Activated gamma-delta T cell (primary cell): Measurements from ENCODE around the gene GABRB1.
"Not testable (repeated sequence)": the region's sequence is repeated elsewhere in the genome, so short reads cannot be mapped to it uniquely, and the experiment has no call there.

Experiments
- DNase-seq: peaks from one replicate; lab custom pipeline; 2025; lab: John Stamatoyannopoulos, UW

GABRB1 gene

DNA sequence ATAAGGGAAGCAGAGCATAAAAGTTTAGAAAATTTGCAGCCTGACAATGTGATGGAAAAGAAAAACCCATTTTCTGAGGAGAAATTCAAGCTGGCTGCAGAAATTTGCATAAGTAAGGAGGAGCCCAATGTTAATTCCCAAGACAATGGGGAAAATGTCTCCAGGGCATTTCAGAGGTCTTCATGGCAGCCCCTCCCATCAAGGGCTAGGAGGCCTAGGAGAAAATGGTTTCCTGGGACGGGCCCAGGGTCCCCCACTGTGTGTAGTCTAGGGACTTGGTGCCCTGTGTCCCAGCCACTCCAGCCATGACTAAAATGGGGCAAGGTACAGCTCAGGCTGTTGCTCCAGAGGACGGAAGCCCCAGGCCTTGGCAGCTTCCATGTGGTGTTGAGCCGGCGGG, 259.5 kb downstream of the GABRB1 start:
- DNase-seq = not testable (repeated sequence)

DNA sequence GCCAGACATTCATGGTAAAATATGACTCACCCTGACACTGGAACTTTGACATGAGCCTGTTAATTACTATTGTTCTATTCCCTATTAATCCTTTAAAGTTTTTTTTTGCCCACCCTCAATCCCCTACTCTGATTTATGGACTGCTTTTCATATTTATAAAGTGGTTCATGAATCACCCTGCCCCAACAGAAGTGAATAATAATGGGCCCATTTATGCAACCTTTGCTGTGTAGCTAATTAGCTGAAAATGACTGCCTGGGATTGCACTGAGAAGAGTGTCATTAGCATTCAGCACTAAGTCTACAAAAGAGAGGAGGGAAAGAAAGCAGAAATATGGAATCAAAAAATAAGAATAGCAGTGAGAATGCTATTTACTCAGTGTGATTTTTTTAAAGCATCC, 277.8 kb downstream of the GABRB1 start:
- no peak for DNase-seq

DNA sequence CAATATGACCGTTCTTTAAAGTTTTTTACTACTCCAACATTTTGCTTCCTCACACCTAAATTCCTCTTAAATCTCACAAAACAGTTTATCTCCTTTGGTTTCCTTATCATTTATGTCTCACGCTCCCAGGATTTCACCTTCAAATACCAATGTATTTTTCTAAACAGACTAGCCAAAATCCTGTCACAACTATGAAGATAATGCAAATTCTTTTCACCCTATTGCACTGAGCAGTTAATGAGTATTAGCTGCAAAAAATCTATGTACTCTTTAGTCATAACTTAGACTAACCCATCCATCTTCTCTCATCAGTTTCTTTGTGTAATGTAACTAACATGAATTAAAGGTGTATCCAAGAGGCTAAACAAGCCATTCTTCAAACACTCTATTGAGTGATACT, 280.8 kb downstream of the GABRB1 start:
- no peak for DNase-seq

DNA sequence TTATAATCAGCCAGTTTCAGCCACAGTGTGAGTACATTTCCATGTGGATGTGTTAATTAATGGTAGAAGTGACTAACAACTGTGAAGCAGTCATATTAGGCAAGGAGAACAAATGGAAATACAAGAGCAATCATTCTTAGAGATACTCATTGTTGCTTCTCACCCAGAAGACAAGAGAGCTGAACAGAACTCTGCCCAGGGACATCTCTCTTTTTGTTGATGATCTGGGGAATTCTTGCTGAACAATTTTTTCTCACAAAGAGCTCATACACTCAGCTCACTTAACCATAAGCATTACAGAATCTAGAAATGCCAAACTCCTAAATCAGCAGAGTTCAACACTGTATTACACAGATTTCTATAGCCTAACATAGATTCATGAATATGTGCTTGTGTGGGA, 282.0 kb downstream of the GABRB1 start:
- no peak for DNase-seq

DNA sequence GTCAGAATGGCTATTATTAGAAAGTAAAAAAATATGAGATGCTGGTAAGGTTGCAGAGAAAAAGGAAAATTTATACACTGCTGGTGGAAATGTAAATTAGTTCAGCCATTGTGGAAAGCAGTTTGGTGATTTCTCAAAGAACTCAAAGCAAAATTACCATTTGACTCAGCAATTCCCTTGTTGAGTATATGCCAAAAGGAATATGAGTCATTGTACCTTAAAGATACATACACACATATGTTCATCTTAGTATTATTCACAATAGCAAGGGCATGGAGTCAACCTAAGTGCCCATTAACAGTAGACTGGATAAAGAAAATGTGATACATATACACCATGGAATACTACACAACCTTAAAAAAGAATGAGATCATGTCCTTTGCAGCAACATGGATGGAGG, 284.0 kb downstream of the GABRB1 start:
- DNase-seq = no peak

DNA sequence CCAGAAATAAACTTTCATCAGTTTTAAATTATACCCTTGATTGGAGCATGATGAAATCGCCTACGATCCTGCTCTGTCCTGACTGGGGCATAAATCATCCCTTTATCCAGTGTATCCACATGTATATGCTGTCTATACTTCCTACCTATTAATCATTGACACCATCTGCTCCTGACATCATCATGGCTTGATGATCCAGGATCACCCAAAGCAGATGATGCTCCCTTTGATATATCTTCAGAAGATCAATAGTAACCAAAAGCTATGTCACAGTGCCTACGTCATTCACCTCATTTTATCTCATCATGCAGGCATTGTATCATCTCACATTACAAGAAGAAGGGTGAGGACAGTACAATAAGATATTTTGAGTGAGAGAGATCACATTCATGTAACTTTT, 294.7 kb downstream of the GABRB1 start:
- DNase-seq = no peak

DNA sequence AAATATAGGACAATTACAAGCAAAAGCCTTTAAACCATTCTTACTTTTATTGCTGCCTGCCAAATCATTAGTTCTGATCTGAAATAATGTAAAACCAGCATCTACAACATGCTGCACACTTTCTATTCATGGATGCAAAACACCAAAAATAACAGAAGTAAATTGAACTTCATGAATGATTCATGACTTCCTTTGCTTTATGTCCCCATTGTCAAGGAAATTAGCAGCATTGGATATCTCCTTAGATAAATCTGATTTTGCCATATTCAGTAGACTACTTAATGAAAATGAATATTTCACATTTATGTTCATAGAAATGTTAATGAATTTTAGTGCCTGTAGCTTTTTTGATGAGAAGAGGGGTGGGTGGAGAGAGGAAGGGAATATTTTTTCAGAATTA, 299.5 kb downstream of the GABRB1 start:
- no peak for DNase-seq

GRCh38 chr4:47334652-47335051, 303.3 kb downstream of the GABRB1 start:
- no peak for DNase-seq

DNA sequence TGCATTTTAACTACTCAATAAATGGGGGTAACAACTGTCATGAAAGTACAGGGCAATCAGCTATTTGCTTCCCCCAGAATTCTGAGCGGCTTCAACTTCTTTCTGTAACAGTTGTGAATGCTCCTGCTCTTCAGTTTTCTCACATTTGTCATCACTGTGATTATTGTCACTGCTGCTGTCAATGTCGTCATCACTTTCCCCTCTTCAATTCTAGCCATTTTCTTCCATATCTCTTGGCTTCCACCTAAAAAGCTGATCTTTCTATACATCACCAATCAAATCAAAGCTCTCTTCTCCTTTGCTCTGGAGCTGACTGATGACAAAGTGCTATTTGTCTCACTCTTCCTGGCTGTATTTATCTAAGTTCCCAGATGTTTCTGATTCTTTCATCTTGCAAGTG, 306.5 kb downstream of the GABRB1 start:
- no peak for DNase-seq

GRCh38 chr4:47340914-47341313, 309.5 kb downstream of the GABRB1 start:
- DNase-seq = no peak

DNA sequence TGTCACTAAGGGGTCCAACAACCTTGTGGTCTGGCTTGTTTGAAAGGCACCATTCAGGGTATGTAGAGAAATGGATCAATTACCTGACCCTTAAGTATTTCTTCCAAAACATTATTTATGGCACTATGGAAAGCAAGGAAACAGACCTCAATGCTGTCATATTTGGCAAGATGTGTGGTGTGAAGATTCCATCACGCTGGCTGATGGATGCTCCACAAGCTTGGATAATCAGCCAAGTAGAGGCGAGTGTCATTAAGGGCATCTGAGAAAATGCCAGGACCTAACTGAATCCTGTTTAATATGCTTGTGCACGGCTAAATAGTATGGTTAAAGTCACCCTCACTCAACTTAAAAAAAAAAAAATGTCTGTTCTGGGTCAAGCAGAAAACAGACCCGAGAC, 311.4 kb downstream of the GABRB1 start:
- no peak for DNase-seq

GRCh38 chr4:47349326-47349725, 318.0 kb downstream of the GABRB1 start:
- DNase-seq = no peak

- no peak for DNase-seq
These were observed 324.2 kb downstream of the GABRB1 start for GRCh38 chr4:47355568-47355967.

- DNase-seq = no peak
These were observed 328.5 kb downstream of the GABRB1 start for GRCh38 chr4:47359891-47360290.

GRCh38 chr4:47367761-47368160, 336.4 kb downstream of the GABRB1 start:
- DNase-seq = no peak

GRCh38 chr4:47368211-47368610, 336.8 kb downstream of the GABRB1 start:
- DNase-seq = no peak

DNA sequence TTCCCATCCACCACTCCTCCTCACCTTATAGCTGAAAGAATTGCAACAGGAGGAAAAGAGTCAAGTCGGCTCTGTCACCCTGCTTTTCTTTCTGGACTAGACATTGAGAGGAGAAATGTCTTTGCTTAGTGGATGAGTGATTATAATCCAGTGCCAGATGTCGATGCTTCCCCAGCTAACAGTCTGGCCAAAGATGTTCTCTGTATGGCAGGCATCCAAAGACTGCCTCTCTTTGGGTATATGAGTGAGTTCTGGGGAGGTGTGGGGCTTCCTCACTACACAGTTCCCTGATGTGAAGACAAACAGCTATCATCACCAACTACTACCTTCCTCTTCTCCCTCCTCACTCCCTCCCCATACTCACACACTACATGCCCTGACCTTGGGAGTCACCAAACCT, 341.2 kb downstream of the GABRB1 start:
- DNase-seq = no peak

DNA sequence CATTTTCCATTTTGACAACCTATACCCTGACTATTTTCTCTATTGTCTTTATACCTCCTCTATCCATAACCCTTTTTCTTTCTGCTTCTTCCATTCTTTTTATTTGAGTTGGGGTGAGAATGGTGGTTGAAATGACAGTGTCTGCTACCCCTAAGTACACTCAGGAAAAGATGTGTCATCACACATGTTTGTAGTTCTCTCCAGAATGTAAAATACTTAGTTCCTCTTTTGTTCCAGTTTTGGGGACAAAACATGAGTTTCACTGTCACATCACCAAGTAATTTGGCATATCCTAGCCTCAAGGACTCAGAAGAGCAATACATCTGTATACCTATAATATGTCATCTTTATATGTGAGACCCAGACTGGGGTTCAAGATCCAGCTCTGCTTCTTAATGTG, 341.8 kb downstream of the GABRB1 start:
- no peak for DNase-seq

DNA sequence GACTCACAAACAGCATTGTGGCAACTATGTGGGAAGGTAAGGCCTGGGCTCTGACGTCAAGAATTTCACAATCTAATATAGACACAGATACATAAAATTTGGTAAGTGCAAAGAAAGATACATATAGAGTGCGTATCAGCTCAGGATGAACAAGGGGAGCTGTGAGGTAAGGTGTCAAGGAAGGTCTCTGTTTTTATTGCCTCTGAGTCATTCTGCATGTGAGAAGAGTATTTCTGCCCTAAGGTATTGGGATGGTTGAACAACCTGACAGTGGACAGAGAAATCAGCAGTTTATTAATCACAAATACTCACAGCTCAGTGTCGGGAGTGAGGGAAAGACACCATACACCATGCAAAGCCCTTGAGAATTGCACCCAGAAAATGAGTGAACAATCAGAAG, 342.3 kb downstream of the GABRB1 start:
- DNase-seq = no peak

- DNase-seq = no peak
These were observed 343.1 kb downstream of the GABRB1 start for GRCh38 chr4:47374477-47374876.

DNA sequence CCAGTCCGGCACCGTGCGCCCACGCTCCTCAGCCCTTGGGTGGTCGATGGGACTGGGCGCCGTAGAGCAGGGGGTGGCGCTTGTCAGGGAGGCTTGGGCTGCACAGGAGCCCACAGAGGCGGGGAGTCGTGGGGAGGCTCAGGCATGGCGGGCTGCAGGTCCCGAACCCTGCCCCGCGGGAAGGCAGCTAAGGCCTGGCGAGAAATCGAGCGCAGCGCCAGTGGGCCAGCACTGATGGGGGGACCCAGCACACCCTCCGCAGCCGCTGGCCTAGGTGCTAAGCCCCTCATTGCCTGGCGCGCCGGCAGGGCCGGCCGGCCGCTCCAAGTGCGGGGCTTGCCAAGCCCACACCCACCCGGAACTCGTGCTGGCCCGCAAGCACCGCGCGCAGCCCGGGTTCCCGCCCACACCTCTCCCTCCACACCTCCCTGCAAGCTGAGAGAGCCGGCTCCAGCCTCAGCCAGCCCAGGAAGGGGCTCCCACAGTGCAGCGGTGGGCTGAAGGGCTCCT, 346.7 kb downstream of the GABRB1 start:
- not testable (repeated sequence) for DNase-seq

- DNase-seq = no peak
These were observed 349.8 kb downstream of the GABRB1 start for GRCh38 chr4:47381172-47381571.

GRCh38 chr4:47382846-47383360, 351.5 kb downstream of the GABRB1 start:
- DNase-seq = no peak

DNA sequence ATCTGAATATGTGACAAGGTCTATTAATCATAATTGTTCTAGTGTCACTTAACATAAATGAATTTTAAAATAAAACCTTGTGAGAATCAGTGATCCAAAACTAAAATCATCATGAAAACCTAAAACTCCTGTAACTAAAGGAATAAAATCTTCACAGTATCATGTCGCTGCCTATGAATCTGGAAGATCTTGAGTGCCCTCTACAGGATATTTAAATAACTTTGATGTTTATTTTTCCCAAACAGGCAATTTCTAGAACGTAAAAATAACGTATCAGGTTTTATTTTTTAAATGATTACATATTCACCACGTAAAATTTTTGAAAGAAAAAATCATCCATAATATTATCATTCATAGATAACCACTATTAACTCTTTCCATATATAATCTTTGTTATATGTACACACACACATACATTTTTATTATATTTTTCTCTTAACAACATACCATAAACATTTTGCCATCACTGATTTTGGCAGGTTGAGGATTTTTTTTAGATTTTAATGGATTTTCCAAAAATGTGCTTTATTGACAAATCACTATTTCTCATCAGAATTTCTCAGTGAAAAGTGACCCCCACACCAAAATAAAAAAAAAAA, 352.6 kb downstream of the GABRB1 start:
- DNase-seq = no peak
